Activated CD8-positive, alpha-beta memory T cell treated with anti-CD3 and anti-CD28 coated beads, Interleukin-2, amount 50 U/mL, for 24 hours (primary cell): ENCODE results near the gene GGTLC2.

ENCODE experiments used
- DNase-seq: peaks from one replicate; pipeline ENCODE4 v3.0.0-alpha.2; 2020; ENCODE audit errors: extremely low read depth

Gene GGTLC2

DNA sequence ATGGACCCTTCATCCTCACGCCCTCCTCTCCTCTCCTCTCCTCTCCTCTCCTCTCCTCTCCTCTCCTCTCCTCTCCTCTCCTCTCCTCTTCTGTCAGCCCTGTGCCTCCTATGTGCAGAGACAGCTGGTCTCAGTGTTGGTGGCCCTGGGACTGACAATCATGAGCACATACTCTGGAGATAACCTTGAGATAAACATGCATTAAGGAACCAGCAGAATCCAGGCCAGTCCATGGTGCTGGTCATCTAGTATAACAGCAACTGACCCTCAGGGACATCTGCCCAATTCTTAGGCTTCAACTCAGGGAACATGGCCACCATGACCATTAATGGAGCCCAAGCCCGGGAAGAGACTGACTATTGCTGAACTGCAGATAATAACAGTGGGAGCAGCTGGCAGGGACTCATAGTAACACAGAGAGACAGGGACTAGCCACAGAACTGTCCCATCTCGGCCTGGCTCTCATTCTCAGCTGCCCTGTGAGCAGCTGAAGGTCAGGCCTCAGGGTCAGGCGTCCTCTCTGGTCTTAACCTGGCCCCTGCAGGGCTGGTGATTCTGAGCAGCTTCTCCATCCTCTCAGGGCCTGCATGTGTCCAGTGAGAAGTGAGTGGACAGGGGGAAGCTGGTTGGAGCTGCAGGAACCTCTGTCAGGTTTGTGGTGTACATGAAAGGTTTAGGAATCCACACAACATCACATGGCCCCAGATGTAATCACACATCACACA is 45.4 kb downstream of the GGTLC2 start:
- no peak for DNase-seq

DNA sequence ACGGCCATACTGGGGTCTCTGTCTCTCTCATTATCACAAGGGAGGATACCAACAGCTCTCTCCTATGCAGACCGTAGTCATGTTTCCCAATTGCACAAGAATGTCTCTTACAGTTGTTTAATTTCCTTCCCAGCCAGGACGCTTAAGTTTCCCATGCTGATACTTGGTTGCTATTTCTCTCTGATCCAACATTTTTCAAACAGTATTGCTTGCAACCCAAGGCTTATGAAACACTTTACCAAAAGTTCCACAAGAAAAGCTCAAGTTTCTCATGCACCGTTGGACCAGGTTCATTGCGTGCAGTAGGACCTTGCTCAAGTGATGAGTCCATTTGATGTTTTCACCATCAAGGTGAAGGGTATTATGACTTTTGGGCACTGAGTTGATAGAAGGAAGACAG is 46.6 kb downstream of the GGTLC2 start:
- DNase-seq: no peak

DNA sequence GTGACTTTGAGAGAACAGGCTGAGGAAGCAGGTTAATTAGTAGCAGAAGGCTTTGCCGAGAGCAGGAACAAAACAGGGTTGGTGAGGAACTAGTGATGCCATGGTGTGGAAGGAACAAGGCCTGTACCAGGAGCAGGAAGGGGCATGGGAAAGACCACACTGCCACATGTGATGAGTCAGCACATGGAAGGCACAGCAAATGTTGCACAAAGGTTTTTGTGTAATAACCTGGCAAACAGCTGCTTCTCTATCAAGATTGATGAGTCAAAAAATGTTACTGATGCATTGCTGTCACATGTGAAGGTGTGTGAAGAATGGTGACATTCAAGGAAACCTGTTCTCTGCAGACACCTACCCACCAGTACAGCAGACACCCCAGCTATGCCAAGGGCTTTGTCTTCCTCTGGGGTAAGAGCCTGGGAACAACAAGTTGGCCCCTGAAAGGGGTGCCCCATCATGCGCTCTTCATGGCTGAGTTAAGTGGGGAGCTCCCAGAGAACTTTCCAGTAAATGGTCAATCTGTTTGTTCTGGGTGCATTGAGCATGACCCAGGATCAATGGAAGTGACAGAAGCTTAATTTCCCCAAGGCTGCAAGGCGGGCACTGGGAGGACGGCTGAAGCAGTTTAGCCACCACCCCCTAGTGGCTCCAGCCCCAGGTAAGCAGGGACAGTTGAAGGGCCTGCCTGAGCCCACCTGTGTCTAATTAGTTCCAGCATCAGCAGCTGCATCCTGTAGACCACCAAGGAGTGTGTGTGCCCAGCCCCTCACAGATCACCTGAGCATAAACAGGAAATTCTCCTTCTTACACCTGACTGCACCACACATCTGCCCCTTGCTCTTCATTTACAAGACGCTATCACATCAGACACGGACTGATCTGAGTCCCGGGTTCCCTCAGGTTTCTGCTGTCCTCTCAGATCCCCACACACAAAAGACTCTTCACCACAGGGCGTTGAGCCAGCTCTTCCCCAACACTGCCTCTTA is 47.6 kb downstream of the GGTLC2 start:
- no peak for DNase-seq

DNA sequence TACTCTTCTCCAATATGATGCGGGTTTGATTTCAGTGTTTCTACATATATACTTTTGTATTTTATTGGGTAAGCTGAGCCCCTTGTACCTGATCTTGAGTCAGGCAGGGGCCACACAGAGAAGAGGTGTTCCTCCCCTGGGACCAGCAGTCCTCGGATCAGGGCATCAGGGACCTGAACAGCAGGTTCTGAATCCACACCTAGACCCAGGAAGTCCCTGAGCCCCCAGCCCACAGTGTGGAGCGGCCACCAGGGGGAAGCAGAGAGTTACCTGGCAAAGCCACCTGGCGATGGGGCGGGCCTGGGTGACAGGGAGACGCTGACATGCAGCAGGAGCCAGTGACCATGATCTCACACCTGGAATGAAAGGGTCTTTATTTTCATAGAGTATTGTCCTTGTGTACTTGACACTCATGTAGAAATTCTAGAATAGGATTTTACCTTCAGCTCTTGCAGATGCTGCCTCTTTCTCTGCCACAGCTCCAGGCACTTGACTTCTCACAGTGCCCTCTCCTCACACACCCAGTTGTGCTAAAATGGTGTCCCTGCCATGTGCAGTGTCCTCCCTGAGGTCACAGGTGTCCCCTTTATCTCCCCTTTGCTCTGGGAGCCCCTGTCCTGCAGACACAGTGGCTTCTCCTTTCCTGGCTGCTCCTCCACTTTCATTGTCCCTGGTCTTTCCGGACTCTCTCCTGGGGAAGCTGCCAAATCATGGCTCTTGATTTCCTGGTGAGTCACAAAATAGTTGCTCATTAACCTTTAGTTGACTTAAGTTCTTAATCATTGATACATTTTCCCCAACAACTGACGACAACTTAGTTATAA is 48.5 kb downstream of the GGTLC2 start:
- peak; percentile 8 for DNase-seq

DNA sequence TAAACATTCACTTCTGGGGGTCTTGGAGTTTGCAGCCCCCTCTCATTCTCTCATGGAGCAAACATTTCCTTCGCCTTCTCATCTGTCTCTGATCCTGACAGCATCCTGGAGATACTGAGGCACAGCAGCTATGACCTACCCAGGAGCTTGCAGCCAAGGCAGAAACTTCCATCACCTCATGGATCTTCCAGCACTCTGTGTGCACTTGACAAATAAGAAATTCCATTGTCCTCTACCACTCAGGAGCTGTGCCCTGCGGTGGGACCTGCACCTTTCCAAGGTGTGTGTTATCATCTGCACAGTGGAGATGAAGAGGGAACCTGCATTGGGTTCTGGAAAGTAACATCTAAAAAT is 49.1 kb downstream of the GGTLC2 start:
- DNase-seq: no peak

DNA sequence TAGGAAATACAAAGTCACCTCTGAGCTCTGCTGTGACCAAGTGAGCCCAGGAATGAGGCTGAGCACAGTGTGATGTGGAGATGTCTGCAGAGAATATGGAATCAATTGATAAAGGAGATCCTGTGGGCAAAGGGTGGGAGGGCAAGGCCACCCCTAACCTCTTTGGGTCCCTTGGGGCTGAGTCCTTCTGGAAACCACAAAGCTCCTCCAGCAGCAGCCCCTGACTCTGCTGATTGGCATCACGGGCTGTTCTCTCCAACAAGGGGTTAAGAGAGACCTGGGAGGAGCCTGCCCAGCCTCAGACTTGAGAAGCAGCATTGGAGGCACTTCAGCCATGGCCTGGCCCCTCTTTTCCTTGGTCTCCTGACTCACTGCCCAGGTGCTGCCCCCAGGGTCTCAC is 49.7 kb downstream of the GGTLC2 start:
- no peak for DNase-seq

DNA sequence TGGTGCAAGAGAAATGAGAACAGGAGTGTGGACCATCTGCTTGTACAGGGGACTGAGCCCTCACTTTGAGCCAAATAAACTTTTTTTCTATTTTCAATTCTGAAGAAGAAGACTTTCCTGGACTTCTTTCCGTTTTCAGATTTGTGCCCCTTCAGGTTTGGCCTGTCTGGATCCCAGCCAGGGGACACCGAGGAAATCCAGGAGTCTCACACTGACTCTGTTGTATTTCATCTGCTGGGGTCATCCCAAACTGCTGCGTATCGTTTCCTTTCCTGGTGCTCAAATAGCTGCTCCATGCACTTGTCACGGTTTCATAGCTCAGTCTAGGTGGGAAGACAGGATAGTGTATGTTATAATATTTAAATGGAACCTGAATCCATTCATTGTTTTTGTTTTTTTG is 51.7 kb downstream of the GGTLC2 start:
- no peak for DNase-seq
